GM19455 (cell line): ENCODE results near the gene DDR1.

Source experiments
- ATAC-seq: cut with Tn5 transposase; IDR thresholded peaks from one replicate; pipeline ENCODE4 v1.9.1; 2021; ENCODE audit not compliant: unreplicated experiment

DDR1 gene

GRCh38 chr6:30879684-30880427 is 4.5 kb upstream of the DDR1 start:
- no peak for ATAC-seq

DNA sequence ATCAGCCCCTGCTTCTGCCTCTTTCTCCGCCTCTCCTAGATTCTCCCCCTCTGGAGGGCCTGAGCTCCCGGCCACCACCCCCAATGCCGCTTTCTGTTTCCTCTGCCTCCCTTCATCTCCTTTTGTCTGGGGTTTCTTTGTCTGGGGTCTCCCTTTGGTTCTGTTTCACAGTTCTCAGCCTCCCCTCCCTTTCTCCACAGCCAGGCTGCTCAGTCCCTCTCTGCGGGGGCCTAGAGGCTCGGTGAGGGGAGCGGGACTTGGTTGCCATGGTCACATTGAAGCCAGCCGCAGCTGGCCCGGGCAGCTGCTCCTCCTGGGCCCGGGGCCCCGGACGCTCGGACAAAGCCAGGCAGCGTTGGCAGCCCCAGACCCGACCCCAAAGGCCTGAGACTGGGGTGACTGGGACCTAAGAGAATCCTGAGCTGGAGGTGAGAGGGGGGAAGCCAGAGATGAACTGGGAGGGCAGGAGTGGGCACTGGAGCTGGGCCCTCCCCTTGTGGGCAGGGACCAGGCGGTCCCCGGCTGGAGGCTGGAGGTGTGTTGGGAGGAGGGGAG is 3.5 kb upstream of the DDR1 start:
- ATAC-seq, result no peak

- no peak for ATAC-seq
These were observed 2.7 kb upstream of the DDR1 start for GRCh38 chr6:30881392-30882203.

- no peak for ATAC-seq
These were observed 2.0 kb upstream of the DDR1 start for GRCh38 chr6:30882204-30882758.

GRCh38 chr6:30882759-30883684 is 1.3 kb upstream of the DDR1 start:
- ATAC-seq, result no peak

GRCh38 chr6:30884521-30885480 is 482 bp downstream of the DDR1 start:
- ATAC-seq, result no peak

DNA sequence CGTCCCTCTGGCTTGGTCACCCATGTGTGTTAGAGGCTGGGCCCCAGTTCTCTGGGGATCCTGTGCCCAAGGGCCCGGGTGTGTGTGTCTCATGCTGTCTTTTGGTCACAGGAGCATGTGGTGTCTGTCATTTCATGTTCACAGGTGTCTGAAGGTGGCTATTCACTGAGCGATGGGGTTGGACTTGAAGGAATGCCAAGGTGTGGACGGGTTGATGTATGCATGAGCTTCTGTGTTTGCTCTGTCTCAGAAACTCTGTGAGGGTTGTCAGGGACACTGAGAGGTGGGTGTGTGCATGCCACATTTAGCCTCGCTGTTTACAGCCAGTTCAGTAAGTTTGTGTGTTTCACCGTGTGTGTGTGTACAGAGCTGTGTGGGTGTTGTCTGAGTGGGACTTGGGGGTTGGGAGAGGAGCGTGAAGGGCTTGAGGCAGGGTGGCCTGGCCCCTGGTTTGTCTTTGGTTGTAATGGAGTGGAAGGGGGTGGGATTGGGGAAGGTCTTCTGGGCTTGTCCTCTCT is 1.2 kb downstream of the DDR1 start:
- no peak for ATAC-seq

DNA sequence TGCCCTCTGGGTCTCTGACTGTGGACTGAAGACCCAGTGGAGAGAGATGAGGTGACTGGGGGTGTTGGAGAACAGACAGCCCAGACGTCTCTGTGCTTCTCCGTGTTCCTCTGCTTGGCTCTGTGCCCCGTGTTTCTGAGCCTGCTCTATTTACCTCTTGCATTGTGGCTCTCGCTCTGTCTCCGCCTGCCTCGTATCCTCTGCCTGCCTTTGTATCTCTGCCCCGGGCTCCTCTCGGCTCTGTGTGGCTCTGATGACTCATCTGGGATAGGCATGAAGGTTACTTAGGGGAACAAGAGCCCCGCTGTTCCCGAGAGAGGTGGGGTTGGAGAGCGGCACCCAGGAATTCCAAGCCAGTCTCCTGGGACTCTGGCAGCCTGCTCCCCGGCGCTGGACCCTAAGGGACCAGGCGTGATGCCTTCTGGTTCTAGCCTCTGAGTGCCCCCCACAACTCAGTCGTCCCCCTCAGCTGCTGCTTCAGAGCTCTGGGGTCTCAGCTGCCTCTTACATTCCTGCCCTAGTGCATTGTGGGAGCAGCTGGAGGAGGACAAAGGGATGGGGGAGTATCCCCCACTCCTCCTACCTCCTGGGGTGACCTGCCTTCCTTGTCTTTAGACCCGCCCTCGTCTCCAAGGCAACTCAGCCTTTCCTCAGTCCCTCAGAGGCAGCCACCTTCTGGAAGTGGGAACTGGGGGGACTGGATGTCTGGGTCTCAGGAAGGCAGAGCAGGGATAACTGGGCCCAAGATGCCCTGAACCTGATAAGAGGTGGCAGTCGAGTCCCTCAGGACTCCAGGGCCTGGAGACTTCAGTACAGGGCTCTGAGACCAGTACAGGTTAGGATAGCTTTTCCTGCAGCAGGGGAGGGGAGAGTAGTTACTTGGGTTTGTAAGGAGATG is 1.9 kb downstream of the DDR1 start:
- no peak for ATAC-seq

DNA sequence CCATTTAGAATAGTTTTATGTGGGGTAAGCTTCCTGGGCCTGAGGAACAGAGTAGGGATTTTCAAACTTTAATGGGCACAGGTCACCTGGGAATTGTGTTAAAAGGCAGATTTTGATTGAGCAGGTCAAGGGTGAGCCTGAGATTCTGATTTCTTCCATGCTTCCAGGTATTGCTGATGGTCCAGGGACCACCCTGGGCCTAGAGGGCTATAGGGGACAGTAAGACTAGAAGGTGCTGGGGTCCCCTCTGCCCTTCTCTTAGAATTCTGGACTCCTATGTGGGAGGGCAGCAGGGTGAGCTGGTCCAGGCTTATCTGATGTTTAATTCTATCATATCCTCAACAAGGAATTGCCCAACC is 2.6 kb downstream of the DDR1 start:
- ATAC-seq, result no peak

GRCh38 chr6:30887901-30888815 is 3.8 kb downstream of the DDR1 start:
- ATAC-seq, result no peak

GRCh38 chr6:30888816-30889495 is 4.6 kb downstream of the DDR1 start:
- ATAC-seq, result no peak

GRCh38 chr6:30889496-30889885 is 5.2 kb downstream of the DDR1 start:
- ATAC-seq, result no peak

DNA sequence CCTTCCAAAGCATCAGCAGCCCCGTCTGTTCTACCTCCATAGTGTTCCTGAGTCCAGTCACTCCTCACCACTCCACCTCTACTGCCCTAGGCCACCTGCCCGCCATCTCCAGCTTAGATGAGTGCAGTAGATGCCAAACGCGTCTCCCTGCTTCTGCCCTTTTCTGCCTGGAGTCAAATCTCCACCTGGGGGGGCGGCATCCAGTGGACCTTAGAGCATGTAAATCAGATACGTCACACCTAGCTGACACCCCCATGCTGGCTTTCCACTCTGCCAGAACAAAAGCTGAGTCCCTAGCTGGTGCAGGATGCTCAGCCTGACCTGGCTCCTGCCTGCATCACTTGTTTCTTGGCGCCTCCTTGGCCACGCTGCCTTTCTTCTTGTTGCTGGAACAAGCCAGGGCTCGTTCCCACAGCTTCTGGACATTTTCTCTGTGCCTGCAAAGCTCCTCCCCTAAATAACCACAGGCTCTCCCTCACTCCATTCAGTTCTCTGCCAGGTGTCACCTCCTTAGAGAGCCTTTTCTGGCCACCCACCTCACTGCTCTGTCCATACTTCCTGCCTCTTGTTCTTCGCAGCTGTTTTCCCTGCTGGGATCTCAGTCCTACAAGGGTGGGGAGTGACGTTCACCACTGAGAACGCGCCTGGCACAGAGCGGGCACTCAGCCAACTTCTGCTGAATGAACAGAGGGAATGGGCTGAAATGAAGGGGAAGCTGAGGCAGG is 5.8 kb downstream of the DDR1 start:
- ATAC-seq, result no peak

GRCh38 chr6:30890646-30891449 is 6.5 kb downstream of the DDR1 start:
- no peak for ATAC-seq

GRCh38 chr6:30891450-30891723 is 7.1 kb downstream of the DDR1 start:
- no peak for ATAC-seq
